ENCODE data around the gene COL4A5.

COL4A5 gene

DNA sequence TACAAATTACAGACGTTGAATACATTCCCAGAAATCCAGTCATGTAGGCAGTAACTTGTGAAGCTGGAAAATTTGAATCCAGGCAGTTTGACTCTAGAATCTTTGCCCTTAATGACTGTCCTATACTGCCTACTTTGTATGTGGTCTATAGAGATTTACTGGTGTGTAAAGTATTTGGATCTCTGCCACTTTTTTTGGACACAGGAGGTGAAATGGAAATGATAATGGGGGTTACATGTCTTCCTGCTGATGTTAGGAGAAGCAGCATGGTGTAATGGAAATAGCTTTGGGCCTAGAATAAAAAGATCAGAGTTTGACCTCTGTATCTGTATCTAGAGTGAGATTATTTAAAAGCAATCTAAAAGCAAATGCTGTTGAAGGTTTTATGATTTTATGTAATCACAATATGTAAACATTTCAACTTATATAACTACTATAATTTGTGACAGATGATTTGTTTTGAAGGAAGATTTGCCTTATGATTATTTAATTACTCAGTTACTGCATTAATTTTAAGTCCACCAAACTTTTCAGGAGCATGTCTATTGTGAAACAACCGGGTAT is 3.3 kb downstream of the COL4A5 start:
- TF ChIP-seq TAF1 (IDR thresholded peaks at IDR 0.05; ENCODE audit: borderline replicate concordance, insufficient read depth, low read length) (no peak), FOXP2 (optimal IDR thresholded peaks at IDR 0.05; ENCODE audit: borderline replicate concordance, extremely low read depth, extremely low read length, insufficient read depth) (no peak), POLR2AphosphoS5 (IDR thresholded peaks at IDR 0.05; ENCODE audit: low read depth, low read length) (no peak), SIN3A (IDR thresholded peaks at IDR 0.05; ENCODE audit: borderline replicate concordance, insufficient read depth, low read length) (no peak)
- TF ChIP-seq, protein P1, sequence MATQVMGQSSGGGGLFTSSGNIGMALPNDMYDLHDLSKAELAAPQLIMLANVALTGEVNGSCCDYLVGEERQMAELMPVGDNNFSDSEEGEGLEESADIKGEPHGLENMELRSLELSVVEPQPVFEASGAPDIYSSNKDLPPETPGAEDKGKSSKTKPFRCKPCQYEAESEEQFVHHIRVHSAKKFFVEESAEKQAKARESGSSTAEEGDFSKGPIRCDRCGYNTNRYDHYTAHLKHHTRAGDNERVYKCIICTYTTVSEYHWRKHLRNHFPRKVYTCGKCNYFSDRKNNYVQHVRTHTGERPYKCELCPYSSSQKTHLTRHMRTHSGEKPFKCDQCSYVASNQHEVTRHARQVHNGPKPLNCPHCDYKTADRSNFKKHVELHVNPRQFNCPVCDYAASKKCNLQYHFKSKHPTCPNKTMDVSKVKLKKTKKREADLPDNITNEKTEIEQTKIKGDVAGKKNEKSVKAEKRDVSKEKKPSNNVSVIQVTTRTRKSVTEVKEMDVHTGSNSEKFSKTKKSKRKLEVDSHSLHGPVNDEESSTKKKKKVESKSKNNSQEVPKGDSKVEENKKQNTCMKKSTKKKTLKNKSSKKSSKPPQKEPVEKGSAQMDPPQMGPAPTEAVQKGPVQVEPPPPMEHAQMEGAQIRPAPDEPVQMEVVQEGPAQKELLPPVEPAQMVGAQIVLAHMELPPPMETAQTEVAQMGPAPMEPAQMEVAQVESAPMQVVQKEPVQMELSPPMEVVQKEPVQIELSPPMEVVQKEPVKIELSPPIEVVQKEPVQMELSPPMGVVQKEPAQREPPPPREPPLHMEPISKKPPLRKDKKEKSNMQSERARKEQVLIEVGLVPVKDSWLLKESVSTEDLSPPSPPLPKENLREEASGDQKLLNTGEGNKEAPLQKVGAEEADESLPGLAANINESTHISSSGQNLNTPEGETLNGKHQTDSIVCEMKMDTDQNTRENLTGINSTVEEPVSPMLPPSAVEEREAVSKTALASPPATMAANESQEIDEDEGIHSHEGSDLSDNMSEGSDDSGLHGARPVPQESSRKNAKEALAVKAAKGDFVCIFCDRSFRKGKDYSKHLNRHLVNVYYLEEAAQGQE (IDR thresholded peaks at IDR 0.05; ENCODE audit: insufficient read depth in 1 of 2, low read depth in 2 of 2, low read length in 2 of 2): no peak

DNA sequence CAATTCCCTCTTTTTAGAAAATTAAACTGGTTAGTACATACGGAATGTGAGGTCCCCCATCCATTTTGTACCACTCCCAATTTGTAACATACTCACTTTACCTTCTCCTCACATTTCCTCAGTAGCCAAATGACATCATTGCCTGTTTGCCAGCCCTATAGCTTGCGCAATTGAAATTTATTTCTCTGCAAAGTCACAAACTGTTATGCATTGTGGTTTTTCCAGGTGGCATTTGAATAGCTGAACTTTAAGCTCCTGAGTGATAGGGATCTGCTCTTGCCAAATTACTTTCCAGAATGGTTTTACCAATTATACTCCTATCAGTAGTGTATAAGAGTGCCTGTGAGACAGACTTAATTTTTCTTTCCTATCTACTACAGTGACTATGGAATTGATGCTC is 7.7 kb downstream of the COL4A5 start:
- TF ChIP-seq TAF1 (IDR thresholded peaks at IDR 0.05; ENCODE audit: borderline replicate concordance, insufficient read depth, low read length) (no peak), SIN3A (IDR thresholded peaks at IDR 0.05; ENCODE audit: borderline replicate concordance, insufficient read depth, low read length) (no peak)

DNA sequence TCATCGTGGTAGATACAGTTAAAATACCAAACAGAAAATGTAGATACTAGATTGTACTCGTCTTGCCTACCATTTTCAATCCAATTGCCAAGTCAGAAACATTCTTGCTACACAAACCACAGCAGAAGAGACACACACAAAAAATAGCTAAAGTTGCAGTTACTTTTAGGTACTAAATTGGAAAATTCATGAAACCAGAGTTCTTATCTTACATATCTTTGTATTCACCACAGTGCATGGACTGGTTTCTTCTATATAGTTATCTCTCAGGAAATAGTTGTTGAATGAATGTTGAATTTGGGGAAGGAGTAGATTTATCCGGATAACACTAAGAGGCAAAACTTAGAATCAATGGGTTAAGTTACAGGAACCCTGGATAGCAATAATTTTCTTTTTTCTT is 14.2 kb downstream of the COL4A5 start:
- TF ChIP-seq SIN3A (IDR thresholded peaks at IDR 0.05; ENCODE audit: borderline replicate concordance, insufficient read depth, low read length) (no peak), POLR2AphosphoS5 (IDR thresholded peaks at IDR 0.05; ENCODE audit: low read depth, low read length) (no peak), FOXP2 (optimal IDR thresholded peaks at IDR 0.05; ENCODE audit: borderline replicate concordance, extremely low read depth, extremely low read length, insufficient read depth) (no peak), TAF1 (IDR thresholded peaks at IDR 0.05; ENCODE audit: borderline replicate concordance, insufficient read depth, low read length) (no peak)
- TF ChIP-seq, protein P1 (IDR thresholded peaks at IDR 0.05; ENCODE audit: insufficient read depth in 1 of 2, low read depth in 2 of 2, low read length in 2 of 2): no peak

DNA sequence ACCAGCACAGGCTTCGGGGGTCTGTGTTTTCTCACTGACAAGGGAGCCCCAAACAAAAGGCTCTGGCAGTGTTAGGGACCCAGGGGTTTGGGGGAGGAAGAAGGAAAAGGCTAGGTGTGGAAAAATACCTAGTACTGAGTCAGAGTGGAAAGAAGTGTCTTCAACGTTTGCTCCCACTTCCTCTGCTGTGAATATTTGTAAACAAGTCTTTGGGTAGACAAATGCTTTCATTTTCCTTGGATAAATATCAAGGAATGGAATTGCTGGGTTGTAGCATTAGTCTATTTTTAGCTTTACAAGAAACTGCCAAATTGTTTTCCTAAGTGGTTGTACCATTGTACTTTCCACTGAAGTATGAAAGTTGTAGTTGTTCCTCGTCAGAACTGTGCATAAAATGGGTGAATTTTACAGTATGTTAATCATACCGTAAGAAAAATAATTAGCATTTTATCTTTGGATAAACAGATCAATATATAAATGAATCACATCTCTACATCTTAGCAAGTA is 17.4 kb downstream of the COL4A5 start:
- TF ChIP-seq POLR2AphosphoS5 (IDR thresholded peaks at IDR 0.05; ENCODE audit: low read depth, low read length): no peak
- TF ChIP-seq SIN3A (IDR thresholded peaks at IDR 0.05; ENCODE audit: borderline replicate concordance, insufficient read depth, low read length): no peak
- TF ChIP-seq TAF1 (IDR thresholded peaks at IDR 0.05; ENCODE audit: borderline replicate concordance, insufficient read depth, low read length): no peak
- TF ChIP-seq, protein P1 (IDR thresholded peaks at IDR 0.05; ENCODE audit: insufficient read depth in 1 of 2, low read depth in 2 of 2, low read length in 2 of 2): no peak
- TF ChIP-seq FOXP2 (optimal IDR thresholded peaks at IDR 0.05; ENCODE audit: borderline replicate concordance, extremely low read depth, extremely low read length, insufficient read depth): no peak

DNA sequence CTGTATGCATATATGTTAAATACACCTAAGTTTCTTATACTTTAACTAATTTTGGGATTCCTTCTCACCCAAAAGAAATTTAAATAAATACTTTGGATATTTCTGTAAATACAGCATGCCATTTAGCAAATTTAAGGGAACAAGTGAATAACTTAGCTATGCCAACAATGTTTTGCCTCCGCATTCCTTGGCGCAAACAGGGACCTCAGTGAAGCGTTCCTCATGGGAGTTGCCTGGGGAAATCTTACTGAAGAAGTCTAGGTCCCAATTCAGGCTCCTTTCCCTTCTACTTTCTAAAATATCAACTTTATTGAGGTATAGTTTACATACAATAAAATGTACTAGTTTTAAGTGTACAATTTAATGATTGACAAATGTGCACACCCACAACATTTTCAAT is 25.0 kb downstream of the COL4A5 start:
- no peak for TF ChIP-seq POLR2AphosphoS5 (IDR thresholded peaks at IDR 0.05; ENCODE audit: low read depth, low read length)
- no peak for TF ChIP-seq TAF1 (IDR thresholded peaks at IDR 0.05; ENCODE audit: borderline replicate concordance, insufficient read depth, low read length)
- no peak for TF ChIP-seq SIN3A (IDR thresholded peaks at IDR 0.05; ENCODE audit: borderline replicate concordance, insufficient read depth, low read length)
- no peak for TF ChIP-seq FOXP2 (optimal IDR thresholded peaks at IDR 0.05; ENCODE audit: borderline replicate concordance, extremely low read depth, extremely low read length, insufficient read depth)
- TF ChIP-seq, protein P1 (IDR thresholded peaks at IDR 0.05; ENCODE audit: insufficient read depth in 1 of 2, low read depth in 2 of 2, low read length in 2 of 2): no peak
